ENCODE measurements around the gene ZBTB20.

The ZBTB20 gene

GRCh38 chr3:114790752-114791151, 356.3 kb downstream of the ZBTB20 start:
- no peak for TF ChIP-seq CTCF (IDR thresholded peaks at IDR 0.05; ENCODE audit: borderline replicate concordance, control extremely low read depth, extremely low read depth, insufficient read depth, missing control alignments)
- DNase-seq (ENCODE audit: low spot score) = no peak
- in situ Hi-C loops (cut with MboI; ENCODE audit: low sequenced_read_pairs, unreplicated experiment) = no loop called here

GRCh38 chr3:114789803-114790202, 357.3 kb downstream of the ZBTB20 start:
- no peak for DNase-seq (ENCODE audit: low spot score)
- no peak for TF ChIP-seq CTCF (IDR thresholded peaks at IDR 0.05; ENCODE audit: borderline replicate concordance, control extremely low read depth, extremely low read depth, insufficient read depth, missing control alignments)
- in situ Hi-C loops (cut with MboI; ENCODE audit: low sequenced_read_pairs, unreplicated experiment) = no loop called here

GRCh38 chr3:114775395-114775794, 371.7 kb downstream of the ZBTB20 start:
- DNase-seq (ENCODE audit: low spot score) = no peak
- no peak for TF ChIP-seq CTCF (IDR thresholded peaks at IDR 0.05; ENCODE audit: borderline replicate concordance, control extremely low read depth, extremely low read depth, insufficient read depth, missing control alignments)
- in situ Hi-C loops (cut with MboI; ENCODE audit: low sequenced_read_pairs, unreplicated experiment) = no loop called here

- in situ Hi-C loops (cut with MboI; ENCODE audit: low sequenced_read_pairs, unreplicated experiment) = no loop called here
- no peak for TF ChIP-seq CTCF (IDR thresholded peaks at IDR 0.05; ENCODE audit: borderline replicate concordance, control extremely low read depth, extremely low read depth, insufficient read depth, missing control alignments)
- no peak for DNase-seq (ENCODE audit: low spot score)
These were observed 376.2 kb downstream of the ZBTB20 start for GRCh38 chr3:114770874-114771273.

GRCh38 chr3:114764056-114764492, 383.0 kb downstream of the ZBTB20 start:
- no peak for TF ChIP-seq CTCF (IDR thresholded peaks at IDR 0.05; ENCODE audit: borderline replicate concordance, control extremely low read depth, extremely low read depth, insufficient read depth, missing control alignments)
- in situ Hi-C loops (cut with MboI; ENCODE audit: low sequenced_read_pairs, unreplicated experiment) = no loop called here
- DNase-seq (ENCODE audit: low spot score) = no peak

- no peak for DNase-seq (ENCODE audit: low spot score)
- TF ChIP-seq CTCF (IDR thresholded peaks at IDR 0.05; ENCODE audit: borderline replicate concordance, control extremely low read depth, extremely low read depth, insufficient read depth, missing control alignments) = no peak
- in situ Hi-C loops (cut with MboI; ENCODE audit: low sequenced_read_pairs, unreplicated experiment) = no loop called here
These were observed 384.9 kb downstream of the ZBTB20 start for GRCh38 chr3:114762144-114762543.

- in situ Hi-C loops (cut with MboI; ENCODE audit: low sequenced_read_pairs, unreplicated experiment) = no loop called here
- no peak for DNase-seq (ENCODE audit: low spot score)
- no peak for TF ChIP-seq CTCF (IDR thresholded peaks at IDR 0.05; ENCODE audit: borderline replicate concordance, control extremely low read depth, extremely low read depth, insufficient read depth, missing control alignments)
These were observed 386.4 kb downstream of the ZBTB20 start for GRCh38 chr3:114760679-114761078.

All from GM13976 (cell line).